Osteoblast (primary cell): ENCODE data around the gene CBX4. TPM values are rescaled to one million over a fixed set of nuclear protein-coding genes. Genes with fewer than 3 reads are reported as not detected.

Experiments used
- DNase-seq: peaks from one replicate; pipeline ENCODE4 v3.0.0; 2011; ENCODE audit warnings: low spot score, mixed read lengths; ENCODE audit not compliant: insufficient read length; ENCODE audit errors: missing footprints
- H2AFZ ChIP-seq: 2 replicates; pipeline ENCODE4 v1.6.0; 2011; ENCODE audit warnings: mild to moderate bottlenecking, low read length
- H3K27ac ChIP-seq: 2 replicates; pipeline ENCODE4 v1.5.1; 2011; ENCODE audit warnings: mild to moderate bottlenecking, low read depth, low read length, moderate library complexity
- H3K27me3 ChIP-seq: 2 replicates; pipeline ENCODE4 v1.6.0; 2012; ENCODE audit warnings: mild to moderate bottlenecking, control low read depth, inconsistent platforms, low read length, moderate library complexity; ENCODE audit not compliant: insufficient read depth
- H3K36me3 ChIP-seq: 2 replicates; pipeline ENCODE4 v1.5.1; 2011; ENCODE audit warnings: mild to moderate bottlenecking, low read length, control low read depth, moderate library complexity; ENCODE audit not compliant: insufficient read depth
- H3K4me1 ChIP-seq: 2 replicates; pipeline ENCODE4 v1.5.1; 2011; ENCODE audit warnings: mild to moderate bottlenecking, low read length, control low read depth, moderate library complexity; ENCODE audit not compliant: insufficient read depth
- H3K4me2 ChIP-seq: 2 replicates; pipeline ENCODE4 v1.6.0; 2011; ENCODE audit warnings: mild to moderate bottlenecking, low read length; ENCODE audit not compliant: insufficient read depth
- H3K4me3 ChIP-seq: fragments of 200-600 bp; sonication (generic); 3 replicates; pipeline ENCODE4 v1.5.1; 2012; ENCODE audit warnings: mild to moderate bottlenecking, low read length, inconsistent platforms; ENCODE audit not compliant: insufficient read depth
- H3K79me2 ChIP-seq: 2 replicates; pipeline ENCODE4 v1.6.0; 2012; ENCODE audit warnings: mild to moderate bottlenecking, low read length, control low read depth, inconsistent platforms; ENCODE audit not compliant: insufficient read depth
- H3K9me3 ChIP-seq: 2 replicates; pipeline ENCODE4 v1.5.1; 2011; ENCODE audit warnings: low read depth, low read length, control low read depth
- H4K20me1 ChIP-seq: 2 replicates; pipeline ENCODE4 v1.6.0; 2012; ENCODE audit warnings: mild to moderate bottlenecking, low read length, control low read depth; ENCODE audit not compliant: insufficient read depth
- total RNA-seq: library from RNA; depleted of rRNA; stranded (reverse); fragments of >200 nt; gene quantifications from 2 replicates; pipeline ENCODE4 v1.2.3, GENCODE V29; 2012
- TF ChIP-seq, protein P1 (sequence below): IDR thresholded peaks from 2 replicates; pipeline ENCODE4 v1.5.1; 2011; ENCODE audit warnings: mild to moderate bottlenecking, low read depth, low read length, moderate library complexity; ENCODE audit errors: extremely low read depth

CBX4 gene
- total RNA-seq, 1 donor, result 22.1 TPM

DNA sequence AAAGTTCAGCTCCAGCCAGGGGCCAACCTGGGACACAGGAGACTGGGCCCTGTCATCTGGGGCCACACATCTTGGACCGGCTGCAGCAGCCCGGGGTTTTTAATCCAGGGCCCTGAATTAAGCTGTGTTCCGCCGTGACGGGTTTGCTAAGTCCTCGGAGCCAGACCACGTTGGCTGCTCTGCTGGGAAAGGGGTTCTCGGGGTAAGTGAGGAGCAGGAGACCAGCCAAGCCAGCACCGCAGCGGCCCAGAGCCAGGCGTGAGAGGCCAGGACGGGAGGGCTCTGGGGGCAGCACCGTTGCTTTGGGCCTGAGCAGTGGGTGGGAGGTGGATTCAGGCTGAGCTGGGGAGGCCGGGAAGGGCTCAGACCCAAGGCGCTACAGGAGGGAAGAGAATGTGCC is 31.3 kb upstream of the CBX4 start:
- TF ChIP-seq, protein P1, sequence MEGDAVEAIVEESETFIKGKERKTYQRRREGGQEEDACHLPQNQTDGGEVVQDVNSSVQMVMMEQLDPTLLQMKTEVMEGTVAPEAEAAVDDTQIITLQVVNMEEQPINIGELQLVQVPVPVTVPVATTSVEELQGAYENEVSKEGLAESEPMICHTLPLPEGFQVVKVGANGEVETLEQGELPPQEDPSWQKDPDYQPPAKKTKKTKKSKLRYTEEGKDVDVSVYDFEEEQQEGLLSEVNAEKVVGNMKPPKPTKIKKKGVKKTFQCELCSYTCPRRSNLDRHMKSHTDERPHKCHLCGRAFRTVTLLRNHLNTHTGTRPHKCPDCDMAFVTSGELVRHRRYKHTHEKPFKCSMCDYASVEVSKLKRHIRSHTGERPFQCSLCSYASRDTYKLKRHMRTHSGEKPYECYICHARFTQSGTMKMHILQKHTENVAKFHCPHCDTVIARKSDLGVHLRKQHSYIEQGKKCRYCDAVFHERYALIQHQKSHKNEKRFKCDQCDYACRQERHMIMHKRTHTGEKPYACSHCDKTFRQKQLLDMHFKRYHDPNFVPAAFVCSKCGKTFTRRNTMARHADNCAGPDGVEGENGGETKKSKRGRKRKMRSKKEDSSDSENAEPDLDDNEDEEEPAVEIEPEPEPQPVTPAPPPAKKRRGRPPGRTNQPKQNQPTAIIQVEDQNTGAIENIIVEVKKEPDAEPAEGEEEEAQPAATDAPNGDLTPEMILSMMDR, result no peak

DNA sequence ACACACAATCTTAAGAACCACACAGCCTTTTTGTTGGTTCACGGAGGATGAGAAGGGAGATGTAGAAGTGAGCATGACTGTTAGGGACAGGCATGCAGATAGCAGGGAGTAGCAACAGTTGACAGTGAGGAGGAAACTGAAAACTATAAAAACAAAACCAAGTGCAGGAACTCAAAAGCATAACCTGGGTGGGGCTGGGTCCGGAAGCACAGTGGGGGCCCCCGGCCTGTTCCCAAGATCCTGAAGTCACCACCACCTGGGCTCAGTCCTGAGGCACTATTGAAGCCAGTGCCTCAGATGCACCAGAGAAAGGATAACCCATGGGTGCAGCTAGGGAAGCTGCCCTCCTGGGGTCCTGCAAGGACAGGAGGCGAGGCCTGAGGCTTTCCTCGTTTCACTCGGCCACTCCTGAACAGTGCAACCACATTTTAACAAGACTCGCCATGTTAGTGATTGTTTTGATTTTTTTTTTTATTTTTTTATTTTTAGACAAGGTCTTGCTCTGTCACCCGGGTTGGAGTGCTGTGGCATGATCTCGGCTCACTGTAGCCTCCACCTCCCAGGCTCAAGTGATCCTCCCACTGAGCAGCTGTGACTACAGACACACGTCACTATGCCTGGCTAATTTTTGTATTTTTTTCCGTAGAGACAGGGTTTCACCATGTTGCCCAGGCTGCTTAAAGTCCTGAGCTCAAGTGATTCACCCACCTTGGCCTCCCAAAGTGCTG is 27.7 kb upstream of the CBX4 start:
- Histone ChIP-seq H3K9me3 (no peaks in the 10 kb centered on the region), H3K79me2 (no peaks in the 10 kb centered on the region), H3K27ac (no peak overlapping the region), H3K4me3 (no peak overlapping the region), H2AFZ (no peak overlapping the region), H3K4me2 (no peak overlapping the region), H3K4me1 (no peaks in the 10 kb centered on the region), H3K27me3 (peaks cover 31% of the 10 kb centered on the region), H4K20me1 (no peaks in the 10 kb centered on the region), H3K36me3 (no peaks in the 10 kb centered on the region)
- DNase-seq, result peak; percentile 46
- TF ChIP-seq, protein P1, result no peak

More for the DNA sequence above, 31.3 kb upstream of the CBX4 start:
- Histone ChIP-seq H3K27ac (no peak overlapping the region), H3K9me3 (no peaks in the 10 kb centered on the region), H3K36me3 (no peaks in the 10 kb centered on the region), H3K4me1 (no peaks in the 10 kb centered on the region), H3K27me3 (peaks cover 10% of the 10 kb centered on the region), H3K4me2 (no peak overlapping the region), H3K79me2 (no peaks in the 10 kb centered on the region), H4K20me1 (no peaks in the 10 kb centered on the region), H2AFZ (no peak overlapping the region), H3K4me3 (no peak overlapping the region)
- peak; percentile 56 for DNase-seq

DNA sequence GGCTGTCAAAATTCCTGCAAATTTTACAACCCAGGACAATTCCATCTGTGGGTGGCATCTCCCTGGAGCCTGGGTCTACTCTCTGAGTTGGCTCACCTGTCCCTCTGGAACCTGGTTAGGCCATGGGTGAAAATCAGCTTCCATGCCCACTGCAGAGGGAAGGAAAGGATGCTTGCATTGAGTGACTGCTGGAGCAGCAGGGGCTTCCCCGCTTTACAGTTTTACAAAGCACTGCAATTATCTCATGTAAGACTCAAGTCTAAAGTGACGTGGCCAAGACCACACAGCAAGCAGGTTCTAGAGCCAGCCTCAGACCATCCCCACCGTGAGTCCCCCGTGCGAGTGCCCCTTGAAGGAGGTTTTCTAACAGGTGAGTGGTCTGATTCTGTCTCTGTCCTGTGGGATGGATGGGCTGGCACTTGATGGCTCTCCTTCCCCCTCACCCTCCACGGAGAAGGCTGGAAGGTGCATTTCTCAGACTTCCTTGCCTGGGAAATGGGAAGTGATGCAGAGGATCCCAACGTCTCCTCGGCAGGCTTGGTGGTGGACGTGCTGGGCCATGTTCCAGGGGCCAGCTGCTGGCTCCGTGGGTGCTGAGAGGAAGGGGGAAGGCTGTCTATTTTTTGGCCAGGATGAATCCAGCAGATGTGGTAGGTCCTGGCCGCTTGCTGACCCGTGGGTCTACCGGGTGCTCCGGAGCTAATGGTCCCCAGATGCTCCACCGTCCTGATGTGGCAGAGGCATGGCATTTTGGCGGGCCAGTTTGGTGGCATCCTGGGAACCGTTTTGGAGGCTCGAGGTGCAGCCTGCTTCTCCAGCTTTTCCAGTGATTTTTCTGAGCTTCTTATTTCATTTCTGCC is 26.3 kb upstream of the CBX4 start:
- TF ChIP-seq, protein P1, result no peak
- Histone ChIP-seq H3K4me1 (no peaks in the 10 kb centered on the region), H3K36me3 (no peaks in the 10 kb centered on the region)

More for the DNA sequence above, 26.3 kb upstream of the CBX4 start:
- no peaks in the 10 kb centered on the region for H4K20me1 ChIP-seq
- H3K27me3 ChIP-seq, result peaks cover 39% of the 10 kb centered on the region
- DNase-seq, result peak; percentile 58
- H3K4me2 ChIP-seq, result no peak overlapping the region
- no peak overlapping the region for H3K4me3 ChIP-seq
- H3K27ac ChIP-seq, result no peak overlapping the region
- no peaks in the 10 kb centered on the region for H3K79me2 ChIP-seq
- no peaks in the 10 kb centered on the region for H3K9me3 ChIP-seq
- H2AFZ ChIP-seq, result no peak overlapping the region
